Trophoblast cell (in vitro differentiated cells and primary cell): ENCODE measurements around the gene PTPN22.

Experiments
- DNase-seq, 2 donors: peaks; one replicate each; pipeline ENCODE4 v3.0.0-alpha.2; 2016
- H2AFZ ChIP-seq: 2 replicates; pipeline ENCODE4 v1.6.1; 2013; ENCODE audit warnings: low read length, moderate library complexity, mild to moderate bottlenecking; ENCODE audit not compliant: insufficient read depth, poor library complexity
- H2AK5ac ChIP-seq: 2 replicates; pipeline ENCODE4 v1.6.1; 2013; ENCODE audit warnings: mild to moderate bottlenecking, low read length
- H2BK120ac ChIP-seq: 2 replicates; pipeline ENCODE4 v1.6.1; 2013; ENCODE audit warnings: low read length, mild to moderate bottlenecking, moderate library complexity; ENCODE audit not compliant: insufficient read depth, poor library complexity
- H2BK12ac ChIP-seq: 2 replicates; pipeline ENCODE4 v1.6.1; 2013; ENCODE audit warnings: mild to moderate bottlenecking, low read length, moderate library complexity
- H2BK5ac ChIP-seq: 2 replicates; pipeline ENCODE4 v1.6.1; 2013; ENCODE audit warnings: low read length, low read depth, moderate library complexity, mild to moderate bottlenecking; ENCODE audit not compliant: poor library complexity
- H3K14ac ChIP-seq: 2 replicates; pipeline ENCODE4 v1.6.1; 2013; ENCODE audit warnings: mild to moderate bottlenecking, low read length
- H3K18ac ChIP-seq: 2 replicates; pipeline ENCODE4 v1.6.1; 2013; ENCODE audit warnings: mild to moderate bottlenecking, low read length
- H3K23ac ChIP-seq: 2 replicates; pipeline ENCODE4 v1.6.1; 2013; ENCODE audit warnings: low read length
- H3K27ac ChIP-seq: 2 replicates; pipeline ENCODE4 v1.5.1; 2013; ENCODE audit warnings: low read depth, mild to moderate bottlenecking, inconsistent platforms, low read length, moderate library complexity
- H3K27me3 ChIP-seq: 2 replicates; pipeline ENCODE4 v1.6.1; 2013; ENCODE audit warnings: inconsistent platforms, mild to moderate bottlenecking, low read length, moderate library complexity; ENCODE audit not compliant: insufficient read depth
- H3K36me3 ChIP-seq, 2 experiments: 1 replicate in 1 of 2; 2 replicates in 1 of 2; pipeline ENCODE4 v1.6.1; 2013; ENCODE audit warnings: low read length in 2 of 2, mild to moderate bottlenecking in 2 of 2, moderate library complexity in 1 of 2; ENCODE audit not compliant: insufficient read depth in 2 of 2, control insufficient read depth in 1 of 2
- H3K4ac ChIP-seq: 2 replicates; pipeline ENCODE4 v1.6.1; 2013; ENCODE audit warnings: low read depth, mild to moderate bottlenecking, low read length, moderate library complexity
- H3K4me1 ChIP-seq, 2 experiments: 1 replicate in 1 of 2; 2 replicates in 1 of 2; pipeline ENCODE4 v1.6.1; 2013; ENCODE audit warnings: low read length in 2 of 2, mild to moderate bottlenecking in 2 of 2, moderate library complexity in 1 of 2; ENCODE audit not compliant: insufficient read depth in 2 of 2, control insufficient read depth in 1 of 2
- H3K4me2 ChIP-seq: 2 replicates; pipeline ENCODE4 v1.6.1; 2013; ENCODE audit warnings: inconsistent platforms, mild to moderate bottlenecking, low read length, moderate library complexity
- H3K4me3 ChIP-seq: 2 replicates; pipeline ENCODE4 v1.5.1; 2013; ENCODE audit warnings: mild to moderate bottlenecking, low read depth, low read length, inconsistent platforms
- H3K79me1 ChIP-seq: one replicate; pipeline ENCODE4 v1.6.1; 2013; ENCODE audit warnings: low read length
- H3K79me2 ChIP-seq: 2 replicates; pipeline ENCODE4 v1.6.1; 2013; ENCODE audit warnings: low read length, mild to moderate bottlenecking; ENCODE audit not compliant: control insufficient read depth, insufficient read depth, poor library complexity
- H3K9ac ChIP-seq: 2 replicates; pipeline ENCODE4 v1.6.1; 2013; ENCODE audit warnings: mild to moderate bottlenecking, low read length
- H3K9me3 ChIP-seq: 2 replicates; pipeline ENCODE4 v1.6.1; 2013; ENCODE audit warnings: low read depth, mild to moderate bottlenecking, control low read depth, inconsistent platforms, low read length; ENCODE audit not compliant: insufficient read depth
- H4K12ac ChIP-seq: 2 replicates; pipeline ENCODE4 v1.6.1; 2013; ENCODE audit warnings: low read depth, mild to moderate bottlenecking, low read length, moderate library complexity
- H4K8ac ChIP-seq: 2 replicates; pipeline ENCODE4 v1.6.1; 2013; ENCODE audit warnings: low read depth, mild to moderate bottlenecking, low read length, moderate library complexity
- H4K91ac ChIP-seq: one replicate; pipeline ENCODE4 v1.6.1; 2013; ENCODE audit warnings: low read depth, mild to moderate bottlenecking, low read length, moderate library complexity
- WGBS: extraction: QIAGEN DNeasy Blood & Tissue Kit; methylation state at CpG from one replicate; pipeline ENCODE4 v1.1.7; 2013; ENCODE audit warnings: missing lambda C conversion rate; ENCODE audit not compliant: insufficient read length, insufficient coverage; ENCODE audit errors: extremely low coverage; 5-methylcytosine and 5-hydroxymethylcytosine counted together

The PTPN22 gene

DNA sequence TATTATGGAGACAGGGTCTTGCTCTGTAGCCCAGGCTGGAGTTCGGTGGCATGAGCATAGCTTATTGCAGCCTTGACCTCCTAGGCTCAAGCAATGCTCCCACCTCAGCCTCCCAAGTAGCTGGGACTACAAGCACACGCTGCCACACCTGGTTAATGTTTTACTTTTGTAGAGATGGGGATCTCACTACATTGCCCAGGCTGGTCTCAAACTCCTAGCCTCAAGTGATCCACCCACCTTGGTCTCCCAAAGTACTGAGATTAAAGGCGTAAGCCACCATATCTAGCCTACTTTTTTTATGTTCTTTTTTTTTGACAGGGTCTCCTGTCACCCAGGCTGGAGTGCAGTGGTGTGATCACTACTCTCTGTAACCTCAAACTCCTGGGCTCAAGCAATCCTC, 21.8 kb upstream of the PTPN22 start:
- no peaks in the 10 kb centered on the region for H3K27me3 ChIP-seq
- H3K36me3 ChIP-seq = peaks cover 2 to 8% of the 10 kb centered on the region in 2 experiments
- H3K18ac ChIP-seq = no peak overlapping the region
- no peak overlapping the region for H2AFZ ChIP-seq
- H3K4ac ChIP-seq = no peak overlapping the region
- no peak overlapping the region for H4K8ac ChIP-seq
- H3K27ac ChIP-seq = no peak overlapping the region
- H2BK5ac ChIP-seq = no peak overlapping the region
- WGBS = no CpG with 5 or more reads among the region's 3 CpGs
- H3K9ac ChIP-seq = no peak overlapping the region
- H3K23ac ChIP-seq = no peak overlapping the region
- no peak overlapping the region for H2AK5ac ChIP-seq
- no peak overlapping the region for H3K4me2 ChIP-seq
- no peaks in the 10 kb centered on the region for H3K79me2 ChIP-seq
- no peak overlapping the region for H2BK120ac ChIP-seq
- H3K14ac ChIP-seq = no peak overlapping the region
- no peaks in the 10 kb centered on the region for H3K9me3 ChIP-seq
- H4K91ac ChIP-seq = no peak overlapping the region
- H4K12ac ChIP-seq = no peak overlapping the region
- no peak overlapping the region for H2BK12ac ChIP-seq
- H3K79me1 ChIP-seq = no peaks in the 10 kb centered on the region
- DNase-seq = no peak
- no peak overlapping the region for H3K4me3 ChIP-seq
- H3K4me1 ChIP-seq = no peaks in the 10 kb centered on the region

DNA sequence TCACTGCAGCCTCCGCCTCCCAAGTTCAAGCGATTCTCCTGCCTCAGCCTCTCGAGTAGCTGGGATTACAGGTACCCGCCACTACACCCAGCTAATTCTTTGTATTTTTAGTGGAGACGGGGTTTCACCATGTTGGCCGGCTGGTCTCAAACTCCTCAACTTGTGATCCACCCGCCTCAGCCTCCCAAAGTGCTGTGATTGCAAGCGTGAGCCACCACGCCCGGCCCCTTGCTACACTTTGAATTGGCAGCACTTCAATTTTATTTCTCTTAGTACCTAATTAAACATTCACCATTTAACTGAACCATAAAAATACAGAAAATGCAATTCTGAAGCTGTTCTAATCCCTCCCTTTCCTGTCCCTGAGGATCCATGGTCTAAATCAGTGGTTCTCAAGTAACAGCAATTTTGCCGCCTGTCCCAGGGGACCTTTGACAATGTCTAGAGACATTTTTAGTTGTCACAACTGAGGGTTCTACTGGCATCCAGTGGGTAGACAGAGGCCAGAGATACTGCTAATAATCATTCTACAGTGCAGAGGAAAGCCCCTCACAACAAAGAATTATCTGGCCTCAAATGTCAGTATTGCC, 20.2 kb upstream of the PTPN22 start:
- Histone ChIP-seq H3K36me3 (peaks cover 2 to 5% of the 10 kb centered on the region in 2 experiments), H2BK120ac (no peak overlapping the region), H3K18ac (no peak overlapping the region), H3K79me1 (no peaks in the 10 kb centered on the region), H3K9me3 (no peaks in the 10 kb centered on the region), H4K12ac (no peak overlapping the region), H3K4ac (no peak overlapping the region), H4K91ac (no peak overlapping the region), H2AFZ (no peak overlapping the region), H3K79me2 (no peaks in the 10 kb centered on the region), H2AK5ac (no peak overlapping the region), H3K4me3 (no peak overlapping the region), H3K14ac (no peak overlapping the region), H3K23ac (no peak overlapping the region), H3K9ac (no peak overlapping the region), H3K27me3 (no peaks in the 10 kb centered on the region), H2BK12ac (no peak overlapping the region), H3K27ac (no peak overlapping the region), H4K8ac (no peak overlapping the region), H2BK5ac (no peak overlapping the region), H3K4me2 (no peak overlapping the region), H3K4me1 (no peaks in the 10 kb centered on the region)
- no peak for DNase-seq
- WGBS = no CpG with 5 or more reads among the region's 11 CpGs

DNA sequence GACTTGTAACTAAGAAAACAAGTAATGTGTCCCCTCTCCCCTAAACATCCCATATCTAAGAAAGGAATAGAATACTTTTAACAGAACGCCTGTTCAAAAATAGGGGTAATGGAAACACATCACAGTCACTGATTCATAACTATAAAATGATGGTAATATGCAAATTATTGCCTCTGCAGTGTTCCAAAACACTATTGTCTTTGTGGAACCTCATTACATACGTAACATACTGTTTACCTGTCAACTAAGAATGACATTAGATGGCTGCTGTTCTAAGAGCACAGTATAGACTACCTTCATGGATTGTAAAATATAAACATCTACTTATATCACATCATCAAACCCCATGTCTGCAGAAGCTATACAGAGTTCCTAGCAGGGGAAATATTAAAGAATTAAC, 19.3 kb upstream of the PTPN22 start:
- no peak overlapping the region for H3K18ac ChIP-seq
- H4K12ac ChIP-seq = no peak overlapping the region
- no peak overlapping the region for H3K4me2 ChIP-seq
- H2BK12ac ChIP-seq = no peak overlapping the region
- H2AFZ ChIP-seq = no peak overlapping the region
- H2AK5ac ChIP-seq = no peak overlapping the region
- no peak overlapping the region for H3K4ac ChIP-seq
- no peaks in the 10 kb centered on the region for H3K9me3 ChIP-seq
- H3K9ac ChIP-seq = no peak overlapping the region
- H3K27me3 ChIP-seq = no peaks in the 10 kb centered on the region
- no peaks in the 10 kb centered on the region for H3K4me1 ChIP-seq
- no peak overlapping the region for H4K91ac ChIP-seq
- no peak overlapping the region for H3K27ac ChIP-seq
- no peak overlapping the region for H2BK120ac ChIP-seq
- WGBS = no CpG with 5 or more reads among the region's 2 CpGs
- H3K14ac ChIP-seq = no peak overlapping the region
- H3K79me2 ChIP-seq = no peaks in the 10 kb centered on the region
- no peak overlapping the region for H2BK5ac ChIP-seq
- H3K4me3 ChIP-seq = no peak overlapping the region
- DNase-seq = no peak
- H3K79me1 ChIP-seq = no peaks in the 10 kb centered on the region
- peaks cover 2 to 3% of the 10 kb centered on the region in 2 experiments for H3K36me3 ChIP-seq
- H3K23ac ChIP-seq = no peak overlapping the region
- no peak overlapping the region for H4K8ac ChIP-seq

DNA sequence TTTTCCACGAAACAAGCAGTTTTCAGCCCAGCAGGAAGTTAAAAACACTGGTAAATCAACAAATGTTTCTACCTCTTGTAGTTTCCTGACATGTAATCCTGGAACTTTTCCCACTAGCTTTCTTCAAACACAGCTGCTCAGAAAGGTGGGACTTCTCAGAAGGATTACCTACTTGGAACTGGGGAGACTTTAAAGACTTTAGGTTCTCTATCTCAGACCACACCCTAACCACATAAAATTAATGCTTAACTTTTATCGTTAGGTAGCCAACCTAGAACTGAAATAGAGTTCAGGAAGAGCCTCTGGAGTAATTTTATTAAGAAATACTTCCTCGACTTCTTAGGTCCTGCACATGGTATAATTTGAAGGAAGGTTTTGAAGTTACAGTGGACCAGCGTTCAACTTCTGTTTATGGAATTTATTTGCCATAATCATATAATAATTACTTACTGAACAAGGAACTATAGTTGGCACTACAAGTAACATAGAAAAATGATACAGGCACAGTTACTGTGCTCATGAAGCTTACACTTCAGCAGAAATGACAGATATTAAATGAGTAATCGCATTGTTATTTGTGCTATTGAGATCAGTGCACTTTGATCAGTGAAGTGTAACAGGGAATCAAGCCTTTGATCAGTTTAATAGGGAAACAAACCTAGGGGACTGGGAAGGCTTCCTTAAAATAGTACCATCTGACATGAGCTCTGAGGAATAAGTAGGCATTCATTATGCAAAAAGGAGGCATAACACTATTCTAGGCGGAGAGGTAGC, 16.1 kb upstream of the PTPN22 start, which contains the start of gene BCL2L15:
BCL2L15 (minus strand) TSS at position 180 of the 774 bp plus-strand sequence. CDS start 206 bp downstream, outside the sequence.
- no peaks in the 10 kb centered on the region for H3K9me3 ChIP-seq
- DNase-seq = no peak
- no peaks in the 10 kb centered on the region for H3K36me3 ChIP-seq
- no peak within 1 kb of the TSS for H2AK5ac ChIP-seq
- no peak within 1 kb of the TSS for H2BK12ac ChIP-seq
- WGBS = no CpG with 5 or more reads among the region's 6 CpGs
- no peak within 1 kb of the TSS for H3K4me3 ChIP-seq
- no peak within 1 kb of the TSS for H3K23ac ChIP-seq
- no peaks in the 10 kb centered on the region for H3K4me1 ChIP-seq
- no peak within 1 kb of the TSS for H4K91ac ChIP-seq
- no peak within 1 kb of the TSS for H3K4me2 ChIP-seq
- no peaks in the 10 kb centered on the region for H3K79me1 ChIP-seq
- no peak within 1 kb of the TSS for H3K18ac ChIP-seq
- H2BK5ac ChIP-seq = no peak within 1 kb of the TSS
- H4K12ac ChIP-seq = no peak within 1 kb of the TSS
- H3K27ac ChIP-seq = no peak within 1 kb of the TSS
- H2BK120ac ChIP-seq = no peak within 1 kb of the TSS
- no peak within 1 kb of the TSS for H3K9ac ChIP-seq
- no peak within 1 kb of the TSS for H3K4ac ChIP-seq
- H3K79me2 ChIP-seq = no peaks in the 10 kb centered on the region
- no peaks in the 10 kb centered on the region for H3K27me3 ChIP-seq
- no peak within 1 kb of the TSS for H2AFZ ChIP-seq
- H4K8ac ChIP-seq = no peak within 1 kb of the TSS
- H3K14ac ChIP-seq = no peak within 1 kb of the TSS
